Endothelial cell of umbilical vein (primary cell): ENCODE measurements around the gene SPTLC3.

ENCODE experiments used
- CTCF ChIP-seq, 2 donors: IDR thresholded peaks; 1 replicate in 1 of 2; 2 replicates in 1 of 2; pipeline ENCODE4 v1.5.1; 2011; ENCODE audit warnings: low read length in 2 of 2, mild to moderate bottlenecking in 2 of 2, moderate library complexity in 2 of 2, control low read depth in 1 of 2, inconsistent platforms in 1 of 2, low read depth in 1 of 2; ENCODE audit not compliant: insufficient read depth in 1 of 2; ENCODE audit errors: extremely low read depth in 1 of 2
- EZH2 ChIP-seq: IDR thresholded peaks from 2 replicates; pipeline ENCODE4 v1.6.1; 2012; ENCODE audit warnings: borderline replicate concordance, low read depth, mild to moderate bottlenecking, moderate library complexity, low read length, inconsistent platforms; ENCODE audit not compliant: severe bottlenecking
- FOS ChIP-seq: IDR thresholded peaks from 2 replicates; pipeline ENCODE4 v1.6.1; 2011; ENCODE audit warnings: mild to moderate bottlenecking, low read length, moderate library complexity, borderline replicate concordance; ENCODE audit not compliant: insufficient read depth
- GATA2 ChIP-seq: IDR thresholded peaks from 2 replicates; pipeline ENCODE4 v1.7.0; 2011; ENCODE audit warnings: low read depth, mild to moderate bottlenecking, moderate library complexity, mixed read lengths, low read length; ENCODE audit not compliant: insufficient read length, insufficient read depth
- JUN ChIP-seq: IDR thresholded peaks from 2 replicates; pipeline ENCODE4 v1.6.1; 2011; ENCODE audit warnings: borderline replicate concordance, low read depth; ENCODE audit not compliant: insufficient read length, insufficient read depth
- MAX ChIP-seq: IDR thresholded peaks from 2 replicates; pipeline ENCODE4 v1.6.1; 2011; ENCODE audit not compliant: insufficient read depth, insufficient read length
- MYC ChIP-seq: IDR thresholded peaks from one replicate; pipeline ENCODE4 v1.6.1; 2011; ENCODE audit warnings: mild to moderate bottlenecking, low read depth, low read length
- POLR2A ChIP-seq: IDR thresholded peaks from 2 replicates; pipeline ENCODE4 v1.6.1; 2012; ENCODE audit warnings: low read depth, mild to moderate bottlenecking, control low read depth, low read length
- POLR2AphosphoS5 ChIP-seq: IDR thresholded peaks from 2 replicates; pipeline ENCODE4 v1.6.1; 2012; ENCODE audit warnings: low read depth, mild to moderate bottlenecking, control low read depth, low read length, moderate library complexity; ENCODE audit not compliant: insufficient read depth

GRCh38 chr20:13200767-13201500 is 192.2 kb downstream of the SPTLC3 start:
- no peak for TF ChIP-seq POLR2AphosphoS5
- TF ChIP-seq CTCF (IDR thresholded peaks at IDR 0.05; ENCODE audit: extremely low read depth in 1 of 2, insufficient read depth in 1 of 2, low read depth in 1 of 2, low read length in 2 of 2): no peak
- TF ChIP-seq POLR2A: no peak
- no peak for TF ChIP-seq JUN
- no peak for TF ChIP-seq MAX
- no peak for TF ChIP-seq EZH2
- no peak for TF ChIP-seq FOS
- TF ChIP-seq GATA2: no peak
- no peak for TF ChIP-seq MYC
